OCI-LY7 (cell line): ENCODE results near the gene HVCN1. TPM values are rescaled to one million over a fixed set of nuclear protein-coding genes. Genes with fewer than 3 reads are reported as not detected.

Experiments
- BruUV-seq: library from RNA; stranded (reverse); fragments of 400-500 nt; replicated peaks from 2 replicates; lab custom pipeline; 2021; lab: Mats Ljungman, UMichigan
- CTCF ChIA-PET: fragments of 300-600 bp; sonication (Branson Sonifier 250); formaldehyde crosslinking; loops from one replicate; lab custom pipeline; 2022; ENCODE audit warnings: antibody characterized with exemption; ENCODE audit not compliant: unreplicated experiment; lab: Charles Lee
- POLR2A ChIA-PET: fragments of 300-600 bp; sonication (Branson Sonifier 250); formaldehyde crosslinking; loops from one replicate; lab custom pipeline; 2022; ENCODE audit warnings: antibody characterized with exemption; lab: Charles Lee
- DNase-seq: peaks from one replicate; pipeline ENCODE4 v3.0.0-alpha.2; 2015; ENCODE audit warnings: low spot score
- H2AFZ ChIP-seq: fragments of 200-600 bp; sonication (generic), shearing (Covaris generic); 2 replicates; pipeline ENCODE4 v1.6.1; 2014; ENCODE audit warnings: mild to moderate bottlenecking, antibody characterized with exemption, low read length, moderate library complexity
- H3K27ac ChIP-seq: fragments of 200-600 bp; sonication (generic); 2 replicates; pipeline ENCODE4 v1.5.1; 2014; ENCODE audit warnings: mixed run types, low read depth, mild to moderate bottlenecking, moderate library complexity, low read length, inconsistent platforms; ENCODE audit not compliant: poor library complexity, severe bottlenecking
- H3K36me3 ChIP-seq: fragments of 200-600 bp; sonication (generic); 2 replicates; pipeline ENCODE4 v1.6.1; 2014; ENCODE audit warnings: mild to moderate bottlenecking, antibody characterized with exemption, low read length, moderate library complexity, mixed read lengths; ENCODE audit not compliant: insufficient read depth
- H3K4me1 ChIP-seq: fragments of 200-600 bp; sonication (generic); 2 replicates; pipeline ENCODE4 v1.5.1; 2014; ENCODE audit warnings: mild to moderate bottlenecking, low read length; ENCODE audit not compliant: insufficient read depth, poor library complexity, severe bottlenecking
- H3K4me2 ChIP-seq: fragments of 200-600 bp; sonication (generic); 2 replicates; pipeline ENCODE4 v1.6.1; 2014; ENCODE audit warnings: mild to moderate bottlenecking, low read length
- H3K4me3 ChIP-seq: fragments of 200-600 bp; sonication (generic); 2 replicates; pipeline ENCODE4 v1.5.1; 2014; ENCODE audit warnings: mild to moderate bottlenecking, low read depth, low read length; ENCODE audit not compliant: poor library complexity, severe bottlenecking
- H3K79me2 ChIP-seq: fragments of 200-600 bp; sonication (generic); 2 replicates; pipeline ENCODE4 v1.6.1; 2016; ENCODE audit warnings: low read depth, mild to moderate bottlenecking, low read length, moderate library complexity, mixed read lengths; ENCODE audit not compliant: insufficient read depth
- H3K9me2 ChIP-seq: fragments of 200-600 bp; sonication (generic); 2 replicates; pipeline ENCODE4 v1.6.1; 2016; ENCODE audit warnings: mild to moderate bottlenecking, low read length, mixed read lengths; ENCODE audit not compliant: insufficient read depth
- H3K9me3 ChIP-seq: fragments of 200-600 bp; sonication (generic); 2 replicates; pipeline ENCODE4 v1.6.1; 2014; ENCODE audit warnings: mild to moderate bottlenecking, mixed run types, low read length, mixed read lengths
- H4K20me1 ChIP-seq: fragments of 200-600 bp; sonication (generic); 2 replicates; pipeline ENCODE4 v1.6.1; 2014; ENCODE audit warnings: mild to moderate bottlenecking, antibody characterized with exemption, low read length, moderate library complexity, mixed read lengths; ENCODE audit not compliant: insufficient read depth
- CTCF ChIP-seq: fragments of 200-600 bp; sonication (generic); conservative IDR thresholded peaks from 2 replicates; pipeline ENCODE4 v1.5.1; 2014; ENCODE audit warnings: mild to moderate bottlenecking, antibody characterized with exemption, low read length, moderate library complexity, mixed read lengths
- EZH2phosphoT487 ChIP-seq: fragments of 200-600 bp; sonication (generic); IDR thresholded peaks from 2 replicates; pipeline ENCODE4 v1.6.1; 2018; ENCODE audit warnings: low read depth, borderline replicate concordance, mild to moderate bottlenecking, mixed run types, antibody characterized with exemption, low read length, moderate library complexity, mixed read lengths
- intact Hi-C: fragments of 100-400 bp; cut with micrococcal nuclease; formaldehyde crosslinking; loops from one replicate; pipeline ENCODE4 v1.10.0; 2022; ENCODE audit not compliant: unreplicated experiment
- total RNA-seq, 2 experiments: library from RNA; depleted of rRNA in 1 of 2; stranded (reverse); fragments of >200 nt in 1 of 2; shearing (Covaris generic) in 1 of 2; gene quantifications; 2 replicates each; pipeline ENCODE4 v1.2.3, GENCODE V29; 2014 to 2022

The HVCN1 gene
- total RNA-seq, 2 experiments from 2014 or later: 4.5 to 9.3 TPM

- ChIA-PET CTCF (interaction anchor here (0.7 kb wide), 1 partner anchor 56 kb away, joined by 4 read pairs; the partner anchor contains the start of gene TCTN1), POLR2A (interaction anchor here (1.5 kb wide), 2 partner anchors 21 to 54 kb away, joined by 4 to 5 read pairs; no protein-coding TSS in a partner anchor)
- Histone ChIP-seq H3K4me2 (peak overlapping the region; percentile 75), H3K36me3 (no peaks in the 10 kb centered on the region), H3K9me2 (no peaks in the 10 kb centered on the region), H3K4me3 (peak overlapping the region; percentile 33), H3K27ac (peak overlapping the region; percentile 76), H4K20me1 (no peaks in the 10 kb centered on the region), H3K79me2 (no peaks in the 10 kb centered on the region), H3K9me3 (no peaks in the 10 kb centered on the region), H2AFZ (peak overlapping the region; percentile 84), H3K4me1 (peaks cover 73% of the 10 kb centered on the region)
- no TSS peak for BruUV-seq
- intact Hi-C loops: no loop called here
- TF ChIP-seq CTCF: no peak
- no peak for TF ChIP-seq EZH2phosphoT487
- peak; percentile 60 for DNase-seq
Observed at GRCh38 chr12:110670161-110670701, 18.7 kb downstream of the HVCN1 start.

GRCh38 chr12:110669193-110669502 lies 19.8 kb downstream of the HVCN1 start:
- intact Hi-C loops: no loop called here
- CTCF ChIA-PET: no interaction called here

More at GRCh38 chr12:110669193-110669502, 19.8 kb downstream of the HVCN1 start:
- POLR2A ChIA-PET: interaction anchor here (1.0 to 1.5 kb wide), 3 partner anchors 9 to 36 kb away, joined by 3 to 5 read pairs (median 3); no protein-coding TSS in a partner anchor
- TF ChIP-seq EZH2phosphoT487 (no peak), CTCF (no peak)
- Histone ChIP-seq H2AFZ (peak overlapping the region; percentile 84), H3K9me3 (peaks cover 8% of the 10 kb centered on the region; the same call in 1 of the 2 replicates), H3K4me1 (peaks cover 67% of the 10 kb centered on the region), H3K79me2 (no peaks in the 10 kb centered on the region), H3K4me3 (peak overlapping the region; percentile 33), H3K4me2 (peak overlapping the region; percentile 75), H4K20me1 (no peaks in the 10 kb centered on the region), H3K27ac (peak overlapping the region; percentile 76), H3K36me3 (no peaks in the 10 kb centered on the region; the same call in 1 of the 2 replicates), H3K9me2 (no peaks in the 10 kb centered on the region)
- DNase-seq: peak; percentile 64
- no TSS peak for BruUV-seq
